ENCODE data around the gene GRIN1. TPM values are rescaled to one million over a fixed set of nuclear protein-coding genes. Genes with fewer than 3 reads are reported as not detected.

Gene GRIN1
- total and polyA plus RNA-seq, 2 of the 13 experiments (the other 11 are each of a cell fraction or from before 2014, with no cell fraction given) = 0.13 TPM; not detected in 1

DNA sequence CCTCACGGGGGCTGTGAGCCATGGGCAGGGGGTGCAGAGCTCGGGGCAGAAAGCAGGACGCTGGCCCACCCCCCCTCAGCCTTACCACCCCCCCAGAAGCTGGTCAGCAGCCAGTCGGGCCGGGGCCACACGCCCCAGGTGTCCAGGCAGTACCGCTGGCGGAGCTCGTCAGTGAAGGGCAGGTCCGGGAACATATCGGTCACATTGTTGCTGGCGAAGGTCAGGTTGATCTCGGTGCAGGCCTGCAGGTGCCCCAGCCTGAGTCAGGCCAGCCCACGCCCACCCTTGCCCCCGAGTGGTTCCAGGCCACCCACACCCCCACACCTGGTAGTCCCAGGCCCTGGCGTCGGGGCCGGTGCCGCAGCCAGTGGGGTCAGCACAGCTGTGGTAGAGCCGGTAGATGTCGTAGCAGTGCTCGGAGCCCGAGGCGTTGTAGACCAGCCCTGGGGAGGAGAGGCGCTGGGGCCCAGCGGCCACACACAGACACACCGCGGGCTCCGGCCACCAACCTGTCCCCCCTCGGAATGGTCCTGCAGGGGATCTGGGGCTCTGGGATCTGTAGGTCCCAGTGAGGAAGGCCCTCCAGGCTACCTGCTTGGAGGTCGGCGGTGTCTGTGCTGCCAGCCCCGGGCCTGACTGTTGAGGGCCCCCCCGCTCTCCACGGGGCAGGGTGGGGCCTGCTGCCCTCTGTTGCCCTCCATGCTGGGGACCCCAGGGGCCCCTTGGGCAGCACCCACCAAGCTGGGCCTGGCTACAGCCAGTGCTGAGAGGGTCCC, 27.0 kb upstream of the GRIN1 start (continued):
- TF ChIP-seq, protein P1, sequence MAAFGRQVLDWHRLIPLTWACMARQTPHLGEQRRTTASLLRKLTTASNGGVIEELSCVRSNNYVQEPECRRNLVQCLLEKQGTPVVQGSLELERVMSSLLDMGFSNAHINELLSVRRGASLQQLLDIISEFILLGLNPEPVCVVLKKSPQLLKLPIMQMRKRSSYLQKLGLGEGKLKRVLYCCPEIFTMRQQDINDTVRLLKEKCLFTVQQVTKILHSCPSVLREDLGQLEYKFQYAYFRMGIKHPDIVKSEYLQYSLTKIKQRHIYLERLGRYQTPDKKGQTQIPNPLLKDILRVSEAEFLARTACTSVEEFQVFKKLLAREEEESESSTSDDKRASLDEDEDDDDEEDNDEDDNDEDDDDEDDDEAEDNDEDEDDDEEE (CRISPR knock-in tag; IDR thresholded peaks at IDR 0.05) = no peak
- TF ChIP-seq ASH2L (IDR thresholded peaks at IDR 0.05; ENCODE audit: insufficient read length, low read depth, low read length) = no peak
- TF ChIP-seq ZNF468 (CRISPR knock-in tag; IDR thresholded peaks at IDR 0.05) = no peak
- TF ChIP-seq, protein P2, sequence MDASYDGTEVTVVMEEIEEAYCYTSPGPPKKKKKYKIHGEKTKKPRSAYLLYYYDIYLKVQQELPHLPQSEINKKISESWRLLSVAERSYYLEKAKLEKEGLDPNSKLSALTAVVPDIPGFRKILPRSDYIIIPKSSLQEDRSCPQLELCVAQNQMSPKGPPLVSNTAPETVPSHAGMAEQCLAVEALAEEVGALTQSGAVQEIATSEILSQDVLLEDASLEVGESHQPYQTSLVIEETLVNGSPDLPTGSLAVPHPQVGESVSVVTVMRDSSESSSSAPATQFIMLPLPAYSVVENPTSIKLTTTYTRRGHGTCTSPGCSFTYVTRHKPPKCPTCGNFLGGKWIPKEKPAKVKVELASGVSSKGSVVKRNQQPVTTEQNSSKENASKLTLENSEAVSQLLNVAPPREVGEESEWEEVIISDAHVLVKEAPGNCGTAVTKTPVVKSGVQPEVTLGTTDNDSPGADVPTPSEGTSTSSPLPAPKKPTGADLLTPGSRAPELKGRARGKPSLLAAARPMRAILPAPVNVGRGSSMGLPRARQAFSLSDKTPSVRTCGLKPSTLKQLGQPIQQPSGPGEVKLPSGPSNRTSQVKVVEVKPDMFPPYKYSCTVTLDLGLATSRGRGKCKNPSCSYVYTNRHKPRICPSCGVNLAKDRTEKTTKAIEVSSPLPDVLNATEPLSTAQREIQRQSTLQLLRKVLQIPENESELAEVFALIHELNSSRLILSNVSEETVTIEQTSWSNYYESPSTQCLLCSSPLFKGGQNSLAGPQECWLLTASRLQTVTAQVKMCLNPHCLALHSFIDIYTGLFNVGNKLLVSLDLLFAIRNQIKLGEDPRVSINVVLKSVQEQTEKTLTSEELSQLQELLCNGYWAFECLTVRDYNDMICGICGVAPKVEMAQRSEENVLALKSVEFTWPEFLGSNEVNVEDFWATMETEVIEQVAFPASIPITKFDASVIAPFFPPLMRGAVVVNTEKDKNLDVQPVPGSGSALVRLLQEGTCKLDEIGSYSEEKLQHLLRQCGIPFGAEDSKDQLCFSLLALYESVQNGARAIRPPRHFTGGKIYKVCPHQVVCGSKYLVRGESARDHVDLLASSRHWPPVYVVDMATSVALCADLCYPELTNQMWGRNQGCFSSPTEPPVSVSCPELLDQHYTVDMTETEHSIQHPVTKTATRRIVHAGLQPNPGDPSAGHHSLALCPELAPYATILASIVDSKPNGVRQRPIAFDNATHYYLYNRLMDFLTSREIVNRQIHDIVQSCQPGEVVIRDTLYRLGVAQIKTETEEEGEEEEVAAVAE (CRISPR knock-in tag; IDR thresholded peaks at IDR 0.05; ENCODE audit: borderline replicate concordance) = no peak
- TF ChIP-seq ZIK1 (CRISPR knock-in tag; IDR thresholded peaks at IDR 0.05; ENCODE audit: borderline replicate concordance, low read depth) = no peak
- no peak for TF ChIP-seq PTBP1 (IDR thresholded peaks at IDR 0.05; ENCODE audit: low read depth, low read length, poor library complexity, severe bottlenecking)
- TF ChIP-seq, protein P3, sequence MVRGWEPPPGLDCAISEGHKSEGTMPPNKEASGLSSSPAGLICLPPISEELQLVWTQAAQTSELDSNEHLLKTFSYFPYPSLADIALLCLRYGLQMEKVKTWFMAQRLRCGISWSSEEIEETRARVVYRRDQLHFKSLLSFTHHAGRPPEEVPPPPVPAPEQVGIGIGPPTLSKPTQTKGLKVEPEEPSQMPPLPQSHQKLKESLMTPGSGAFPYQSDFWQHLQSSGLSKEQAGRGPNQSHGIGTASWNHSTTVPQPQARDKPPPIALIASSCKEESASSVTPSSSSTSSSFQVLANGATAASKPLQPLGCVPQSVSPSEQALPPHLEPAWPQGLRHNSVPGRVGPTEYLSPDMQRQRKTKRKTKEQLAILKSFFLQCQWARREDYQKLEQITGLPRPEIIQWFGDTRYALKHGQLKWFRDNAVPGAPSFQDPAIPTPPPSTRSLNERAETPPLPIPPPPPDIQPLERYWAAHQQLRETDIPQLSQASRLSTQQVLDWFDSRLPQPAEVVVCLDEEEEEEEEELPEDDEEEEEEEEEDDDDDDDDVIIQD (CRISPR knock-in tag; IDR thresholded peaks at IDR 0.05; ENCODE audit: low read depth) = 0 out of 2 replicates have a peak, but pooled peaks have one; percentile 36
- no peak for TF ChIP-seq ZMYM3 (CRISPR knock-in tag; IDR thresholded peaks at IDR 0.05)
- no peak for TF ChIP-seq HOXA5 (CRISPR knock-in tag; IDR thresholded peaks at IDR 0.05)
- no peak for TF ChIP-seq SOX5 (CRISPR knock-in tag; IDR thresholded peaks at IDR 0.05; ENCODE audit: borderline replicate concordance)
- peak; percentile 10; the same call in 1 of the 2 replicates for TF ChIP-seq NR2F6 (IDR thresholded peaks at IDR 0.05)
- TF ChIP-seq NR2F6 (CRISPR knock-in tag; IDR thresholded peaks at IDR 0.05) = no peak
- TF ChIP-seq MYNN (CRISPR knock-in tag; IDR thresholded peaks at IDR 0.05; ENCODE audit: low read depth) = no peak
- no peak for TF ChIP-seq ZNF629 (CRISPR knock-in tag; conservative IDR thresholded peaks at IDR 0.05)
- no peak for TF ChIP-seq MLLT10 (CRISPR knock-in tag; IDR thresholded peaks at IDR 0.05)
- no peak; the same call in 1 of the 2 replicates for TF ChIP-seq EED (CRISPR knock-in tag; IDR thresholded peaks at IDR 0.05)
- TF ChIP-seq, protein P4, sequence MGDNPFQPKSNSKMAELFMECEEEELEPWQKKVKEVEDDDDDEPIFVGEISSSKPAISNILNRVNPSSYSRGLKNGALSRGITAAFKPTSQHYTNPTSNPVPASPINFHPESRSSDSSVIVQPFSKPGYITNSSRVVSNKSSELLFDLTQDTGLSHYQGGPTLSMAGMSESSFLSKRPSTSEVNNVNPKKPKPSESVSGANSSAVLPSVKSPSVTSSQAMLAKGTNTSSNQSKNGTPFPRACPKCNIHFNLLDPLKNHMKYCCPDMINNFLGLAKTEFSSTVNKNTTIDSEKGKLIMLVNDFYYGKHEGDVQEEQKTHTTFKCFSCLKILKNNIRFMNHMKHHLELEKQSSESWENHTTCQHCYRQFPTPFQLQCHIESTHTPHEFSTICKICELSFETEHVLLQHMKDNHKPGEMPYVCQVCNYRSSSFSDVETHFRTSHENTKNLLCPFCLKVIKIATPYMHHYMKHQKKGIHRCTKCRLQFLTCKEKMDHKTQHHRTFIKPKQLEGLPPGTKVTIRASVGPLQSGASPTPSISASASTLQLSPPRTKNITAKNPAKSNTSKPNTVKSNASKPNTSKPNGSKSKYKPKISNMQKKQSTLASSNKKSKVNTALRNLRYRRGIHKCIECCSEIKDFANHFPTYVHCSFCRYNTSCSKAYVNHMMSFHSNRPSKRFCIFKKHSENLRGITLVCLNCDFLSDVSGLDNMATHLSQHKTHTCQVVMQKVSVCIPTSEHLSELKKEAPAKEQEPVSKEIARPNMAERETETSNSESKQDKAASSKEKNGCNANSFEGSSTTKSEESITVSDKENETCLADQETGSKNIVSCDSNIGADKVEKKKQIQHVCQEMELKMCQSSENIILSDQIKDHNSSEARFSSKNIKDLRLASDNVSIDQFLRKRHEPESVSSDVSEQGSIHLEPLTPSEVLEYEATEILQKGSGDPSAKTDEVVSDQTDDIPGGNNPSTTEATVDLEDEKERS (CRISPR knock-in tag; IDR thresholded peaks at IDR 0.05) = peak; percentile 50; the same call in 1 of the 2 replicates
- TF ChIP-seq MED13 (CRISPR knock-in tag; IDR thresholded peaks at IDR 0.05) = 0 out of 2 replicates have a peak, but pooled peaks have one; percentile 11
- TF ChIP-seq HNF4A (CRISPR knock-in tag; IDR thresholded peaks at IDR 0.05) = no peak

Measured in HepG2 (cell line).